PC-9 (cell line): ENCODE results near the gene PLPP6.

ENCODE experiments used
- CTCF ChIP-seq: fragments of 200-600 bp; sonication (generic); conservative IDR thresholded peaks from 2 replicates; pipeline ENCODE4 v1.6.1; 2017; ENCODE audit warnings: mixed run types, antibody characterized with exemption, mild to moderate bottlenecking, moderate library complexity
- EZH2 ChIP-seq: fragments of 200-600 bp; sonication (generic); IDR thresholded peaks from 2 replicates; pipeline ENCODE4 v1.8.0; 2017; ENCODE audit warnings: antibody characterized with exemption, low read depth

GRCh38 chr9:4618700-4619099, 43.4 kb upstream of the PLPP6 start:
- no peak for TF ChIP-seq CTCF
- no peak for TF ChIP-seq EZH2
